ENCODE measurements around the gene NUDT1.

NUDT1 gene

DNA sequence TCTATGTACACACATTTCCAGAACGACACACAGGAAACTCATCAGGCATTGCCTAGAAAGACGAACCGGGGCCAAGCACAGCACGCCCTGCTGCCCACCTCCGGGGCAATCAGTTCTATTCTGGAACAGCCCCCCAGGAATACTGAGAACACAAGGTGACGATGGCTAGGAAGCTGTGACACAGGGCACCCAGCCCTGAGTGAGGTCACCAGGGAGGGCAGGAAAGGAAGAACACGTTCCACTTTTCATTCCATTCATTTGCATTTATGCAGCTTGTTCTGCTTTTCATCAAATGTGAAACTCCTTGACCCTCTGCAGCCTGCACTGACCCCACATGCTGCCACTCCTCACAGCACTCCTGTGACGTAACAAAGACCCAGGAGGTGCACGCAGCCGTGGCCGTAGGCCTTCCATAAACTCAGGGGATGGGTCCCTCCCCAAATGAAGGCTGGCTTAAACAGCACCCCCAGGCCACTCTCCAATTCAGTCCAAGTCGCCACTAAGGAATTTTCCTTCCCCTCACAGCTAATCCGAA is 38.2 kb upstream of the NUDT1 start:
- in situ Hi-C loops (cut with HindIII; ENCODE audit: low sequenced_read_pairs), result loop anchor here (10.0 kb wide), 1 partner anchor 69 kb away; no protein-coding TSS in a partner anchor

DNA sequence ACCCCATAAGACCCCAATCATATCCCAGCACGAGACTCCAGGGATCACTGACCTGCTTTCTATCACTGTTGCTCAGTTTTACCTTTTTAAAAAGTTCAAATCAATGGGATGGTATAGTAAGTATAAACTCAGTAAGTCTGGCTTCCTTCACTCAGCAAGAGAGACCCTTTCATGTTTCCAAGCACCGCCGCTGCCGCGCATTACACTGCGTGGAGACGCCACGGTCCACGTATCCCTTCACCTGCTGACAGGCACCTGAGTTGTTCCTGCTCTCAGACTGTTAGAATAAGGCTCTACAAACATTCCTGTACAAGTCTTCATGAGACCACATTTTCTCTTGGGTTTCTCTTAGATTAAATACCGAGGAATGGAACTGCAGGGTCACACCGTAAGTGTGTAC is 37.6 kb upstream of the NUDT1 start:
- in situ Hi-C loops (cut with HindIII; ENCODE audit: low sequenced_read_pairs), result loop anchor here (10.0 kb wide), 1 partner anchor 70 kb away; no protein-coding TSS in a partner anchor

DNA sequence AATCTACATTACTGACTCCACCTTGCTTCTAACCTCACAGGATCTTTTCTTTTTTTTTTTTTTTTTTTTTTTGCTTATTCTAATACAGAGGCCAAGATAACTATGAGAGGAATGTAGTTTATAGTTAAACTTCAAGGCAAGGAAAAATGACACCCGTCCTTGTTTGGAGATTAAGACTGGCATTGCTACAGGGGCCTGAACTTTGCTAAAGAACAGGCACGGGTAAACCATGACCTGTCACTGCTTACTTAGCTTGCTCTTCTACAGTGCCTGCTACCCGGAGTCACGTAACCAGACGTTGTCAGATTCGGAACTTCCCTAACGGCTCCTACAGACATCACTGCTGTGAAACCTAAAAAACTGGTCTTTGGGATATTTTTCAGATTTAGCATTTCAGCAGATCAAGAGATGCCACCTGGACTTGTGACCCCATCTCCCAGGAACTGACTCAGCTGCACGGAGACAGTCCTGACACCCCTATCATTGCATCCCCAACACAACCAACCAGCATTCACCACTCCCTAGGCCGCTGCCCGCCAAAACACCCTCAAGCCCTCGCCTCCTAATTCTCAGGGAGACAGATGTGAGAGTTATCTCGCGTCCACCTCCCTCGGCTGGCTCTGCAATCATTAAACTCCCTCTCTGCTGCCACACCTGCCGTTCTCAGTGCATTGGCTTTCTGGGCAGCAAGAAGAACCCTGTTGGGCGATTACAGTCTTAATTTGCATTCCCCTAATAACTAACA is 36.8 kb upstream of the NUDT1 start:
- in situ Hi-C loops (cut with HindIII; ENCODE audit: low sequenced_read_pairs), result loop anchor here (10.0 kb wide), 1 partner anchor 70 kb away; no protein-coding TSS in a partner anchor

DNA sequence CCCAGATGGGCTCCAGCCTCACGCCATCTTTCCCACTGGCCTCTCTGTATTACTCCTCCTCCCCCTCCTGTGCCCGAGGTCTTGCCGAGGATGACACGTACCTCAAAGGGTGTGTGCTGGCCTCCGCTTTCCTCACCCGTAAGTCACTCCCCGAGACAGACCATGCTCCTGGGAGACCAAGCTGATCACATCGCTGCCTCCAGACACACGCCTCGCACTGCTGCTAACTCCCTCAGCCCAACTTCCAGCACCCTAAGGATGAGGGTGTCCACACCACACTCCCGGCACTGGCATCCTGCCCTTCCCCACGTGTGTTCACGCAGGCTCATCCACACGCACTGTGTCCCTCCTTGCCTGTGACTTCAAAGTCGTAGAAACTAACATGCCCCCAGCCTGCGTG is 33.3 kb upstream of the NUDT1 start:
- in situ Hi-C loops (cut with HindIII; ENCODE audit: low sequenced_read_pairs), result loop anchor here (10.0 kb wide), 1 partner anchor 74 kb away; no protein-coding TSS in a partner anchor

DNA sequence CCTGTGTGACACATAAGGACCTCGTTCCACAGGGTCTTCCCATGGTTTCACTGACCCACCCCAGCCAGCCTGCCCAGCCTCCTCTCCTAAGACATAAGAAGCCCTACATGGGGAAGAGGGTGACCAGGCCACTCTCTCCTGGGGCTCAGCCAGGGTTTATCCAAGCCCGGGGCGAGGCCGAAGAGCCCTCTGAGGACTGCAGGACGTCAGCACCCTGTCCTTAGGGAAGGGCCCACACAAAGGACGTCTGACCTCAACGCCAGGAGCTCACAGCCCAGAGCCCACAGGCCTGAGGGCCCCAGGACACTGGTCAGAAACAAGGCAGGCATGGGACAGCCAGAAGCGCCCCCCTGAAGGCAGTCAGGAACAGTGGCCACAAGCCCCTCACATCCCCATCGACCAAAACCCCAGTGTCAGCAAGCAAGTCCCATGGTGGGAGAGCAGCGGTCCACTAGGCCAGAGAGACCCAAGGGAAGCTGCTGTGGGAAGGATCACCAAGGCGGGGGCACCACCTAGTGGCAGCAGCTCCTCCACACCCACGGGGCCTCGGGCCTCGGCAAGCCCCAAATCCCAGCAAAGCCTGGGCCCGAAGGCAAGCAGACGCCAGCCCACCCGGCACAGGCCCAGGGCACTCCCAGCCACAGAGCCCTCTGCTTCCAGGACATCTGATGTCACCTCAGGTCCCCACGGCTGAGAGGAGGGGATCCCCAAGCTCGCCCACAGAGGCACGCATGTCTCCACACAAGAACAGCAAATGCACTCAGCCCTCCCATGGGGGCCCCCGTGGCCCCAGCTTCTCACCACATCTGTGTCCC is 32.7 kb upstream of the NUDT1 start:
- in situ Hi-C loops (cut with HindIII; ENCODE audit: low sequenced_read_pairs), result loop anchor here (10.0 kb wide), 1 partner anchor 75 kb away; no protein-coding TSS in a partner anchor

DNA sequence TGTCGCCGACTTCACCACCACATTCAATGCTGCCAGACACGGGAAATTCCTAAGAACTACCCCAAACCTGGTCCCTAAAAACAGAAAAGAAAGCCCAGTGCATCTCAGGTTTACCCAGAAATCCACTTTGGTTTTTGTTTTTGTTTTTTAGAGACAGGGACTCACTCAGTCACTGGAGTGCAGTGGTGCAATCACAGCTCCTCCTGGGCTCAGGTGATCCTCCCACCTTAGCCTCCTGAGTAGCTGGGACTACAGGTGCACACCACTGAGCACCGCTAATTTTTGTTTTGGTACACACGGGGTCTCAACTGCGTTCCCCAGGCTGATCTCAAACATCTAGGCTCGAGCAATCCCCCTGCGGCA is 32.1 kb upstream of the NUDT1 start:
- in situ Hi-C loops (cut with HindIII; ENCODE audit: low sequenced_read_pairs), result loop anchor here (10.0 kb wide), 1 partner anchor 75 kb away; no protein-coding TSS in a partner anchor

DNA sequence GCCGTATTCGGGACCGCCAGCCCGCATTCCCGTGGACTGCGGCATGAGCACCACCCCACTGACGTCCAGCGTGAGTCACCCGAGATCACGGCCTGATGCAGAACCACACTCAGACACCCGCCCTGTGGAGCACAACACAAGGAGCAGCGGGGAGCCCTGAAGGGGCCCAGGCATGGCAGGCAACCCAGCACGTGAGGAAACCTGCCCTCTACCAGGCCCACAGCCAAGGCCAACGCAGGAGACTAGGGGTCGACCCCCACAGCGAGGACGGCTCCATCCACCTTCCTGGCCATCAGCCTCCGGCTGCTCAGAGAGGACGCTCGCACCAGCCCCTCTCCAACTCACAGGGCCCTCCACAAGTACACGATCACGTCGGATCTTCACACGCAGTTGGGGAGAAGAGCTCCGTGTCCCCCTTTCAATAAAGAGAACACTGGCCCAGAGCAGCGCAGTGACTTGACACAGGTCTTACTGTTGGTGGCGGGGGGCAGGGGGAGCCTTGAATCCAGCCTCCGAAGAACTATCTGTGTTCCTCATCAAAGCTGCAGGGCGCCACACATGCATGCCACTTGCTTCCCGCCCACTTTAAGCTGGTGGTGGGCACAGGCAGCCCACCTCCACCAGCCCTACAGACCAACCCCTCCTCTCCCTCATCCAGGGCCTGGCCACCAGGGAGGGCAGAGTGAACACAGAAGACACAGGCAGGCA is 31.3 kb upstream of the NUDT1 start:
- in situ Hi-C loops (cut with HindIII; ENCODE audit: low sequenced_read_pairs), result no loop called here

DNA sequence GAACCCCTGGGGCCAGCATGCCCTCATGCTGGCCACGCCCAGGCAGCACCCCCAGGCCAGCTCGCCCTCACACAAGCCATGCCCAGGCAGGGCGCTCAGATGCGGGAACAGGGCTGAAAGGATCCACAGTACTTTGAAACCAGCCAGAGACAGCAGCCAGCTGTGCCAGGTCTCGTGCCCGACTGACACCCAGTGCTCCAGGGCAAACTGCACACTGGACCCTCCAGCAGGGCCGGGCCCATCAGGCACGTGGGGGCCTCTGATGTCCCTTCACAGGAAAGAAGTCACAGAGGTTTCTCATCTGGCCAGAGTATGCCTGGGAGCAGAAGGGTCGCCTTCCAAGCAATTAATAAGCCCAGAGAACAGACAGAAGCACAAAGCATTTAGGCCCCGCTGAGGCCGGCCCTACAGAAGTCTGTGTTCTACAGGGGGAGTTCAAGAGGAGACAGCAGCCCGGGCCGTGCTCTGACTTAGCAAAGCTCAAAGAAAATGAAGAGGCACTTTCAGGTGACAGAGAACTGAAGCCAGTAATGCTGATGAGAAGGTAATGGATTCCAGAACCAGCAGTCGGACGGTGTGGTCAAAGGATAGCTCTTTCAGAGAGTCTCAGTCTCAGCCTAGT is 30.7 kb upstream of the NUDT1 start:
- in situ Hi-C loops (cut with HindIII; ENCODE audit: low sequenced_read_pairs), result no loop called here

DNA sequence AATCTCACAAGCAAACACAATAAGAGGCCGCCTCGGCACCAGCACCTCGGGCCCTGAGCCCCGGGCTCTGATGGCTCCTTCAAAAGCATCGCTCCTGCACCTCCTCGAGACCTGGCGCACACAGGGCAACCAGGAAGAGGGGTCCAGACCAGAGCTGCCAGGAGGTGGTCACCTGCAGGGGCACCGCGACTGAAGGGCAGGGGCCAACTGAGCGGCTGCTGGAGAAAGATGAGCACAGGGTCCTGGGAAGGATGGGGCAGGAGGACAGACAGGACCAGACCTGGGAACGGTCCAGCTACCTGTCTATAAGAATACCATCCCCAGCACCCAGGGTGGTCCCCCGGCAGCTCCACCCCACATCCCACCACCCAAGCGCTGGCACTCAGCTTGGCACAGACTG is 30.1 kb upstream of the NUDT1 start:
- in situ Hi-C loops (cut with HindIII; ENCODE audit: low sequenced_read_pairs), result no loop called here

DNA sequence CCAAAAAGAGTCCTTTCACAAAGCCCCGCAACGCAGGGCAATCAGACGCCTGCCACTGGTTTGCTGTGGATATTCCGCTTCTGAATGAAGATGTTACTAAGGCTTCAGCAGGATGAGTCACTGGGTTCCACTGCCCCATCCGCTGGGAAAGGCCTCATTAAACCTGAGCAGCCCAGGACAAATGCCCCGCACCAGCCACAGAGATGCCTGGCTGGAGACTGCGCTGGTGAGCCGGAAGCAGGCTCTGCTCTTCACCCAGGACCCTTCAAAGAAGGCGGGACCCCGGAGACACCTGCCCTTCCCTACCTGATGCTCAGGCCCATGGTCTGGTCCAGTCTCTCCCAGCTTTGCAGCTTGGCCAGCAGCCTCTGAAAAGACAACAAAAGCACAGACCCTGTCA is 29.1 kb upstream of the NUDT1 start:
- in situ Hi-C loops (cut with HindIII; ENCODE audit: low sequenced_read_pairs), result no loop called here

DNA sequence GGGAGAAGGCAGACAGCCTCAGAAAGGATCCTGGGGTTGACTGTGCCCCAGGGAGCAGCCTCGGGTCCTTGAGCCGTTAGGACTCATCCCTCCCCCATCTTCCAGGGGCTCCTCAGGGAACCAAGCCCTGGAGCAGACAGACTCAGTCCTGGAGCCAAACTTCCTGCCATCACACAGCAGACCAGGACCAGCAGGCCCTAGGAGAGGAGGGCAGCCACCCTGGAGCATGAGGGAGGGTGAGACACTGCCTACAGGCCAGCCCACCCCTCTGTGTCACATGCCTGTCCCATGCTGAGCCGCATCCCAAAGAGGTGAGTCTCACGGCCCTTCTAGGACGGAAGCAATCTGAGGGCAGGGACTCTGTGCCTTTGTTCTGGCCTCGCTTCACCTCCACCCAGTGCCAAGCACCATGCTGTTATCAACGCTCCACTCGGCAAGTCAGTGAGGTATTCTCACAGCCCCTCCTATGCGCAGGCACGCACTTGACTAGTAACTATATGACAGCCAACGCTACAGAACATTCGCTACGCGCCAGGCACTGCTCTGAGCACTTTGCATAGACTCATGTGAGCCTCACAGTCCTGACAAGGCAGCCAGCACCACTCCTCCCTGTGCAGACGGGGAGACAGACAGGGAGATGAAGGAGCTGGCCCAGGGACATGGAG is 28.3 kb upstream of the NUDT1 start:
- in situ Hi-C loops (cut with HindIII; ENCODE audit: low sequenced_read_pairs), result no loop called here

DNA sequence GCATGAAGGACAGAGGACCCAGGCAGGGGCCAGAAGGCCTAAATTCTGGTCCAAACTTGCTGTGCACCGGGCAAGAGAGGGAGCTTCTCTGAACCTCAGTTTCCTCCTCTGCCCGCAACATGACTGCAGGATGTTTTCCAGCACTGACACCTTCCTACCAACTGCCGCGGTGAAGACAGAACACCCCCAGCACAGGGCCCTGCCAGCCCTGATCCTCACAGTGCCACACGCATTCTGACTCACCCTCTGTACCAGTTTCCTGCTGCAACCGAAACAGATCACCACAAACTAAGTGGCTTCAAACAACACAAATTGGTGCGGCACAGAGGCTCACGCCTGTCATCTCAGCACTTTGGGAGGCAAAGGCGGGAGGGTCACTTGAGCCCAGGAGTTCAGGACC is 27.4 kb upstream of the NUDT1 start:
- in situ Hi-C loops (cut with HindIII; ENCODE audit: low sequenced_read_pairs), result no loop called here

DNA sequence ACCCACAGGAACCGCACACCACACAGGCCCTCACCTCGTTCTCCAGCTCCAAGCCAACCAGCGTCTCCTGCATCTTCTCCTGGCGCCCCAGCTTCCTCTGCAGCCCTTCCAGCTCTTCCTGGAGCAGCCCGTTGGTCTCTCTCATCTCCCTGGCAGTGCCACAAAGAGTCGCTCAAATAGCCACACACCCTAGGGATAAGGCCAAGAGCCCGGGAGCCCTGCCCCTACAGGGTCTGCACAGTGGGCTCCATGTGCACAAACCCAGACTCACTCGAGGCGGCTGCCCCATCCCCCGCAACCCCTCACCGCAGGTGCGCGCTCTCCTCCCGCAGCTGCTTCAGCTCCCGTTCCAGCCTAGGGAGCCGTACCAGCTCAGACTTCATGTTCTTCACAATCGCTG is 26.2 kb upstream of the NUDT1 start:
- in situ Hi-C loops (cut with HindIII; ENCODE audit: low sequenced_read_pairs), result no loop called here

DNA sequence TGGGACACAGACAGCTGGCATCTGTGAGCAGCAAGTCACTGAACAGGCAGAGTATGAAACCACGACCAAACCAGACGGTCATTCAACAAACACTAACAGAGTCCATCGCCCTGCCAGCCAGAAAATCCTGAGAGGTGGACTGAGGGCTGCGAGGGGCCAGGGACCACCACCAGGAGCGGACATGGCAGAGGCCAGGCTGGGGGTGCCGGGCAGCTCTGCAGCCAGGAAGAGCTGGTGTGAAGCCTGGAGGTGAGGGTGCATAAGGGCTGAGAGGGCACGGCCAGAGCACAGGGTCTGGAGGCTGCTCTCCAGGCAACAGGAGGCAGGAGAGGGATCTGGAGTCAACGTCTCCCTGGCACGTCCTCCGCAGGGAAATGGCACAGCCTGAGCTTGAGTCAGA is 24.8 kb upstream of the NUDT1 start:
- in situ Hi-C loops (cut with HindIII; ENCODE audit: low sequenced_read_pairs), result no loop called here

DNA sequence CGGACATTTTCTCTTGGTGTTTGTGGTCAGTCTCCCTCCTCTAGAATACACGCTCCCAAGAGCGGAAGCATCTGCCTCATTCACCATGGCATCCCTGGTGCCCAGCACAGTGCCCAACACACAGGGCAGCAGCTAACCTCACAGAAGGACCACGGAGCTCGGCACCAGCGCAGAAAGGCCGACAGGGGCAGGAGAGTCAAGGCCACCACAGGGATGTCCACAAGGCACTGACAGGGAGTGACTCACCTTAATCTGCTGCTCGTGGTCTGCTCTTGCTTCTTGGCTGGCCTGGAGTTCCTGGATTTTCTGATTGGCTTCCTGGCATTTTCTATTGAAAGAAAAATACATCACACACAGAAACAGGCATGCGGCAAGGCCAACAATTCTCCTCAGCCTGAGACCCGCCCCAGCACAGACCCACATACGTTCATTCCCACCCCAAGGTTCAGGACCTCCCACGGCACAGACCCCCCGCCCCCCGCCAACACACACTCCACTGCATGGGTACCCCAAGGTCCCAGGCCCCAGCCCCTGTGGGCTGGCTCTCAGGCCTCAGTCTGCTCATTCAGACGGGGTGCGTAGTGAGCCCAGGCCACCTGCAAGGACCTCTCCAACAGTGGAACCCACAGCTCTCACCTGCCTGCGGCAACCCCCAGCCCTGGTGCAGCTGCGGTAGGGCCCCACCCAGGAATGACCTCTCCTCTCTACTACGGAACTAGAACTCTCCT is 24.1 kb upstream of the NUDT1 start:
- in situ Hi-C loops (cut with HindIII; ENCODE audit: low sequenced_read_pairs), result no loop called here

DNA sequence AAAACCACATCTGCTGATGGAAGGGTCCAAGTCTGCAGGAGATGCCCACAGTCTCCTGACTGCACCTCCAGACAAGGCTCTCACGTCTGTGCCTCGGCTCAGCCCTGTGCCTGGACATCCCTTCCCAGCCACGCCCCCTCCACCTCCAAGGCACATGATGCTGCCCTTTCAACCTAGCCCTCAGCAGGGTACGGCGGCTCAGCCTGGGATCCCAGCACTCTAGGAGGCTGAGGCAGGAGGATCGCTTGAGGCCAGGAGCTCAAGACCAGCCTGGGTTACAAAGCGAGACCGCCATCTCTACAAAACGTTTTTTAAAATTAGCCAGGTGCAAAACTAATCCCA is 23.6 kb upstream of the NUDT1 start:
- in situ Hi-C loops (cut with HindIII; ENCODE audit: low sequenced_read_pairs), result no loop called here

DNA sequence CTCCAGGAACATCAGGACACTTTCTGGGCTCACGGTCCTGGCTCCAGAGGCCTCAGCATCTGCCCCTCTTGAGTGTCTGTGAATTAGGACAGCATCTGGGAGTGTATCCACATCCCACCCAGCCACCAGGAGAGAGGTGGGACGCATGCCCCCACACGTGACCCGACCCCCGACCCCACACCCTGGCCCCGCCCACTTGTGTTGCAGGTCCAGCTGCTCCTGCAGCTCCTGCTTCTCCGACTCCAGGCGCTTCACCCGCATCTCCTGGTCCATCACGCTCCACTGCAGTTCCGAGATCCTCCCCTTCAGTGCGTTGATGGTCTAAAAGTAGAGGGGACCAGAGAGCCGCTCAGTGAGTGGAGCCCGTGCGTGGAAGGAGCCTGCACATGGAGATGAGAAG is 22.9 kb upstream of the NUDT1 start:
- in situ Hi-C loops (cut with HindIII; ENCODE audit: low sequenced_read_pairs), result no loop called here

DNA sequence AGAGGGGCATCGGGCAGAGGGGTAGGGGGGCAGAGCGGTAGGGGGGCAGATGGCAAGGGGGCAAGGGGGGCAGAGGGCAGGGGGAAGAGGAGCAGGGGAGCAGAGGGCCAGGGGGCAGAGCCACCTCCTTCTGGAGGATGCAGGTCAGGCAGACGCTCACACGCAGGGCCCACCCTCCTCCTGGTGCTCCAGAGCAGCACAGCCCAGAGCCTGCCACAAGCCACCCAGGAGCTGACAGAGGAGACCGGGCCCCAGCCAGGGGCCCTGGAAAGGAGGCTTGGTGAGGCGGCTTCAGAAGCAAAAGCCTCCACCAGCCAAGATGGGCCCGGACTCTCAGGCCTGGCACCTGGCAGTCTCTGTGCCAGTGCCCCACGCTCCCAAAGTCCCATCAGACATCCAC is 22.4 kb upstream of the NUDT1 start:
- in situ Hi-C loops (cut with HindIII; ENCODE audit: low sequenced_read_pairs), result no loop called here

DNA sequence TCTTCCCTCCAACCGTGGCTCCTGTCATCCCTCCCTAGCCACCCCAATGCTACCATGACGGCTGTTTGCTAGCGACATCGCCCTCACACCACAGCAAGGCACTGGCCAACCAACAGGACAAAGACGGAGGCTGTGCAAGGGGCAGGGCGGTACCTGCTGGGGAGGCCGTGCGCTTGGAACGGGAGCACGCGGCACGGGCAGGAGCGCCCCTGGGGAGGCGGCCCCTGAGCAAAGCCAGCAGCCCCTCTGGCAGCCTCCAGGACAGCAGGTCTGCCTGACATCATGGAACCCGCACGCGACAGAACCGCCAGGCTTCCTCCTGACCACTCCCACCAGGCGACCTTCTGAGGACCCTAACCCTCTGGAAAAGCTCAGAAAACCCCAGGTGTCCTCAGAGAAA is 22.0 kb upstream of the NUDT1 start:
- in situ Hi-C loops (cut with HindIII; ENCODE audit: low sequenced_read_pairs), result no loop called here

DNA sequence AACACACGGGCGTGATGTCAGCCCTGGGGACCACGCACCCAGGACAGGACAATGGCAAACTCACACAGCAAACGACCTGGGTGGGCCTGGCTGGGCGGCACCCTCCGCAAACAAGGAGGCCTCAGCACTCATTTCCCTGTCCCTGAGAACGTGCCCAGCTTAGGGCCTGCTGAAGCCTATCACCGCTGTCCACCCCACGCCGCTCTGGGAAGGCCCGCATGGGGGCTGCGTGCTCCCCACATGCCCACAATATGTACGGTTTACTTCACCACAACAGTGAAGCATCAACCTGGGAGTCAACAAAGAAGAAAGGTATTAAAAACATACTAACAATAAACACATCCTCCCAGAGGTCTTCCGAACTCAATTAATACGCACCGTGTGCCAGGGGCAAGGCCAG is 21.5 kb upstream of the NUDT1 start:
- in situ Hi-C loops (cut with HindIII; ENCODE audit: low sequenced_read_pairs), result no loop called here

All from endothelial cell of hepatic sinusoid (primary cell).